H9 (cell line): ENCODE measurements around the gene C19orf81. TPM values are rescaled to one million over a fixed set of nuclear protein-coding genes. Genes with fewer than 3 reads are reported as not detected.

ENCODE experiments used
- DNase-seq: peaks from one replicate; pipeline ENCODE4 v3.0.0-alpha.2; 2017
- H2AFZ ChIP-seq: one replicate; pipeline ENCODE4 v1.6.1; 2013; ENCODE audit warnings: mild to moderate bottlenecking, low read length, control low read depth, moderate library complexity
- H2AK5ac ChIP-seq: 2 replicates; pipeline ENCODE4 v1.6.1; 2013; ENCODE audit warnings: low read length, control low read depth, mixed read lengths; ENCODE audit not compliant: insufficient read length
- H2BK120ac ChIP-seq: one replicate; pipeline ENCODE4 v1.6.1; 2013; ENCODE audit warnings: low read depth, mild to moderate bottlenecking, low read length, control low read depth, inconsistent platforms; ENCODE audit not compliant: poor library complexity, severe bottlenecking
- H2BK12ac ChIP-seq: 2 replicates; pipeline ENCODE4 v1.6.1; 2013; ENCODE audit warnings: low read length, control low read depth, mixed read lengths, low read depth; ENCODE audit not compliant: insufficient read length
- H2BK15ac ChIP-seq: 2 replicates; pipeline ENCODE4 v1.6.1; 2013; ENCODE audit warnings: low read depth, low read length, control low read depth
- H2BK20ac ChIP-seq: one replicate; pipeline ENCODE4 v1.6.1; 2013; ENCODE audit warnings: low read depth, mild to moderate bottlenecking, low read length, control low read depth, inconsistent platforms; ENCODE audit not compliant: poor library complexity, severe bottlenecking
- H2BK5ac ChIP-seq: 2 replicates; pipeline ENCODE4 v1.6.1; 2013; ENCODE audit warnings: low read length, control low read depth, mixed read lengths; ENCODE audit not compliant: insufficient read length
- H3K14ac ChIP-seq: 2 replicates; pipeline ENCODE4 v1.6.1; 2013; ENCODE audit warnings: low read length, control low read depth; ENCODE audit not compliant: insufficient read depth
- H3K18ac ChIP-seq: 2 replicates; pipeline ENCODE4 v1.6.1; 2013; ENCODE audit warnings: low read depth, mild to moderate bottlenecking, mixed read lengths, low read length, control low read depth; ENCODE audit not compliant: insufficient read length
- H3K23ac ChIP-seq: 2 replicates; pipeline ENCODE4 v1.6.1; 2013; ENCODE audit warnings: low read length, control low read depth, mixed read lengths, low read depth; ENCODE audit not compliant: insufficient read length
- H3K23me2 ChIP-seq: 2 replicates; pipeline ENCODE4 v1.6.1; 2013; ENCODE audit warnings: low read depth, mild to moderate bottlenecking, mixed read lengths, low read length, control low read depth; ENCODE audit not compliant: insufficient read length, poor library complexity, severe bottlenecking
- H3K27ac ChIP-seq: 2 replicates; pipeline ENCODE4 v1.5.1; 2013; ENCODE audit warnings: low read length, control low read depth, mixed read lengths, low read depth; ENCODE audit not compliant: insufficient read length
- H3K27me3 ChIP-seq: 2 replicates; pipeline ENCODE4 v1.6.1; 2013; ENCODE audit warnings: low read length, control low read depth, inconsistent platforms; ENCODE audit not compliant: insufficient read depth
- H3K4ac ChIP-seq: 2 replicates; pipeline ENCODE4 v1.6.1; 2013; ENCODE audit warnings: low read depth, mild to moderate bottlenecking, control low read depth, inconsistent platforms, low read length, moderate library complexity
- H3K4me1 ChIP-seq: 2 replicates; pipeline ENCODE4 v1.6.1; 2013; ENCODE audit warnings: low read length, control low read depth, inconsistent platforms; ENCODE audit not compliant: insufficient read depth
- H3K4me2 ChIP-seq: 2 replicates; pipeline ENCODE4 v1.6.1; 2013; ENCODE audit warnings: low read length, control low read depth, mixed read lengths; ENCODE audit not compliant: insufficient read length, insufficient read depth
- H3K56ac ChIP-seq: 2 replicates; pipeline ENCODE4 v1.6.1; 2013; ENCODE audit warnings: low read depth, mild to moderate bottlenecking, mixed read lengths, low read length, control low read depth; ENCODE audit not compliant: insufficient read length
- H3K79me1 ChIP-seq: 2 replicates; pipeline ENCODE4 v1.6.1; 2013; ENCODE audit warnings: low read depth, mild to moderate bottlenecking, moderate library complexity, low read length, control low read depth, inconsistent platforms; ENCODE audit not compliant: insufficient read depth, poor library complexity, severe bottlenecking
- H3K79me2 ChIP-seq: 2 replicates; pipeline ENCODE4 v1.6.1; 2013; ENCODE audit warnings: low read length, control low read depth, inconsistent platforms; ENCODE audit not compliant: insufficient read depth
- H3K9ac ChIP-seq: 2 replicates; pipeline ENCODE4 v1.6.1; 2013; ENCODE audit warnings: low read length, control low read depth, mixed read lengths; ENCODE audit not compliant: insufficient read length; ENCODE audit errors: extremely low read depth
- H3K9me3 ChIP-seq: one replicate; pipeline ENCODE4 v1.6.1; 2013; ENCODE audit warnings: low read depth, low read length, inconsistent platforms; ENCODE audit not compliant: control insufficient read depth
- H3T11ph ChIP-seq: one replicate; pipeline ENCODE4 v1.6.1; 2013; ENCODE audit warnings: mild to moderate bottlenecking, low read length, control low read depth, inconsistent platforms
- H4K20me1 ChIP-seq: one replicate; pipeline ENCODE4 v1.6.1; 2013; ENCODE audit not compliant: control insufficient read depth, insufficient read length, insufficient read depth
- H4K5ac ChIP-seq: 2 replicates; pipeline ENCODE4 v1.6.1; 2013; ENCODE audit warnings: low read depth, mild to moderate bottlenecking, mixed read lengths, low read length, control low read depth; ENCODE audit not compliant: insufficient read length
- H4K8ac ChIP-seq: replicated peaks from 2 replicates; pipeline ENCODE4 v1.6.1; 2013; ENCODE audit warnings: low read length, control low read depth, mixed read lengths, low read depth; ENCODE audit not compliant: insufficient read length
- H4K91ac ChIP-seq: 2 replicates; pipeline ENCODE4 v1.6.1; 2013; ENCODE audit warnings: low read depth, mild to moderate bottlenecking, moderate library complexity, mixed read lengths, low read length, control low read depth; ENCODE audit not compliant: insufficient read length
- H3K27ac Mint-ChIP-seq, 3 experiments: 2 replicates in 2 of 3; 3 replicates in 1 of 3; pipeline ENCODE4 v1.8.0; 2020 to 2021; ENCODE audit warnings: mixed read lengths in 3 of 3, mild to moderate bottlenecking in 1 of 3, moderate library complexity in 1 of 3
- H3K27me3 Mint-ChIP-seq: 2 replicates; pipeline ENCODE4 v1.8.0; 2021; ENCODE audit warnings: low read depth, mild to moderate bottlenecking, moderate library complexity, mixed read lengths
- H3K36me3 Mint-ChIP-seq, 3 experiments: 2 replicates in 2 of 3; 3 replicates in 1 of 3; pipeline ENCODE4 v1.8.0; 2020 to 2021; ENCODE audit warnings: low read depth in 3 of 3, mixed read lengths in 3 of 3; ENCODE audit not compliant: insufficient read depth in 1 of 3
- H3K4me1 Mint-ChIP-seq, 2 experiments: 2 replicates each; pipeline ENCODE4 v1.8.0; 2020; ENCODE audit warnings: mixed read lengths in 2 of 2
- H3K4me3 Mint-ChIP-seq, 2 experiments: 2 replicates in 1 of 2; 3 replicates in 1 of 2; pipeline ENCODE4 v1.8.0; 2020 to 2021; ENCODE audit warnings: mild to moderate bottlenecking in 2 of 2, mixed read lengths in 2 of 2, moderate library complexity in 1 of 2
- H3K9me3 Mint-ChIP-seq, 2 experiments: 2 replicates in 1 of 2; 3 replicates in 1 of 2; pipeline ENCODE4 v1.8.0; 2020; ENCODE audit warnings: mild to moderate bottlenecking in 2 of 2, mixed read lengths in 2 of 2, moderate library complexity in 1 of 2
- CTCF ChIP-seq: fragments of 200-600 bp; sonication (generic); conservative IDR thresholded peaks from 3 replicates; pipeline ENCODE4 v1.8.0; 2021; ENCODE audit warnings: antibody characterized with exemption, mild to moderate bottlenecking
- WGBS: extraction: QIAGEN DNeasy Blood & Tissue Kit; methylation state at CpG from one replicate; pipeline ENCODE4 v1.1.7; 2013; ENCODE audit warnings: missing lambda C conversion rate, low lambda C conversion rate, mixed read lengths; ENCODE audit not compliant: insufficient read length; ENCODE audit errors: extremely low coverage; 5-methylcytosine and 5-hydroxymethylcytosine counted together
- total RNA-seq: library from RNA; stranded (reverse); gene quantifications from 2 replicates; pipeline ENCODE4 v1.2.1, GENCODE V29; 2021

Gene C19orf81
- total RNA-seq, 1 experiment from 2014 or later: 11.0 TPM

DNA sequence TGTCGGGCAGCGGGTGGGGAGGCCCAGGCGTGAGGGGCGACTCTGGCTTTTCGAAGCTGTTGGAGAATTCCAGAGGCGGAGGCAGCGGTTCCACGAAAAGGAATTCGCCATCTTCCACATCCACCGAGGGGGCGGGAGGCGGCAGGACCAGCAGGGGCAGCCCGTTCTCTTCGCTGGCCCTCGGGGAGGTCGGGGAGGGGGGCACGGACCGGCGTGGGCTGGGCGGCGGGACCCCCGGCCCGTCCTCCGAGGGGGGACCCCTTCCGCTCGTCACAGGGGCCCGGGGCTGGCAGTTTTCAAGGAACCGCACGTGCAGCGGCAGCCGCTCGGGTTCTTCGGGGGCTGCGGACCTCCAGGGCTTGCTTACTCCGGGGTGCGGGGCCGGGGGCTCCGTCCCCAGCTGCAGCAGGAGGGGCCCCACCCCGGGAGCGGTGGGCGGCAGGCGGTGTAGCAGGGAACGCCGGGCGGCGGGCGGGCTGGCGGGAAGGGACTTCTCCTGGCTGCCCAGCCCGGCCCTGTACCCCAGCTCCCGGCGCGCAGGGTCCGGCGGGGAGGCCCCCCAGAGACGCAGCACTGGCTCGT is 18.0 kb downstream of the C19orf81 start:
- no peak overlapping the region for H3K23ac ChIP-seq
- no peak overlapping the region for H2BK120ac ChIP-seq
- peaks cover 85% of the 10 kb centered on the region for H3K27me3 Mint-ChIP-seq
- H4K8ac ChIP-seq: no peak overlapping the region
- no peak overlapping the region for H4K5ac ChIP-seq
- peaks cover 14% of the 10 kb centered on the region; the same call in 1 of the 2 replicates for H3K27me3 ChIP-seq
- H4K20me1 ChIP-seq: no peaks in the 10 kb centered on the region
- no peak overlapping the region for H2AK5ac ChIP-seq
- peaks cover 0 to 7% (median 2%) of the 10 kb centered on the region in 3 experiments; a peak in 3 of 7 replicates for H3K36me3 Mint-ChIP-seq
- H3K9me3 ChIP-seq: no peaks in the 10 kb centered on the region
- no peak for TF ChIP-seq CTCF
- H3K4ac ChIP-seq: no peak overlapping the region
- no peak overlapping the region; a peak in 1 of 5 replicates for H3K4me3 Mint-ChIP-seq
- H3K18ac ChIP-seq: no peak overlapping the region
- peaks cover 0 to 12% of the 10 kb centered on the region in 2 experiments; a peak in 3 of 5 replicates for H3K9me3 Mint-ChIP-seq
- no peaks in the 10 kb centered on the region for H3K4me1 ChIP-seq
- H2BK5ac ChIP-seq: no peak overlapping the region
- no peaks in the 10 kb centered on the region for H3K79me1 ChIP-seq
- H4K91ac ChIP-seq: no peak overlapping the region
- no peak overlapping the region for H3K4me2 ChIP-seq
- no peaks in the 10 kb centered on the region for H3K23me2 ChIP-seq
- H3K14ac ChIP-seq: no peak overlapping the region
- DNase-seq: no peak
- no peak overlapping the region for H2BK20ac ChIP-seq
- H3K4me1 Mint-ChIP-seq: peaks cover 4 to 15% of the 10 kb centered on the region in 2 experiments
- H2BK12ac ChIP-seq: no peak overlapping the region
- H3K79me2 ChIP-seq: no peaks in the 10 kb centered on the region
- H2AFZ ChIP-seq: no peak overlapping the region
- no peak overlapping the region for H3K56ac ChIP-seq
- H2BK15ac ChIP-seq: no peak overlapping the region
- no peak overlapping the region for H3K9ac ChIP-seq
- no CpG with 5 or more reads among the region's 56 CpGs for WGBS
- H3T11ph ChIP-seq: no peak overlapping the region
- H3K27ac Mint-ChIP-seq: no peak overlapping the region
- no peak overlapping the region for H3K27ac ChIP-seq
